Ishikawa (cell line): ENCODE data around the gene IFI16.

ENCODE experiments used
- FOXM1 ChIP-seq: IDR thresholded peaks from 2 replicates; pipeline ENCODE4 v1.6.1; 2012; ENCODE audit warnings: low read depth, borderline replicate concordance
- YY1 ChIP-seq: IDR thresholded peaks from 2 replicates; pipeline ENCODE4 v1.6.1; 2012; ENCODE audit warnings: low read depth

- TF ChIP-seq YY1 (no peak), FOXM1 (no peak)
Observed at GRCh38 chr1:159000070-159000409, 9.7 kb upstream of the IFI16 start.
